HL-60 (cell line): ENCODE results near the gene TUBAL3.

ENCODE experiments used
- DNase-seq, 2 experiments: peaks; one replicate each; pipeline ENCODE4 v3.0.0-alpha.2; 2010 to 2020; ENCODE audit warnings: low read depth in 1 of 2, low spot score in 1 of 2
- H3K27ac ChIP-seq: fragments of 250-450 bp; sonication (Bioruptor Pico); replicated peaks from 2 replicates; pipeline ENCODE4 v1.5.1; 2020; ENCODE audit warnings: mild to moderate bottlenecking, moderate library complexity
- H3K27me3 ChIP-seq: fragments of 250-450 bp; sonication (Bioruptor Pico); 2 replicates; pipeline ENCODE4 v1.5.1; 2021; ENCODE audit warnings: mild to moderate bottlenecking, moderate library complexity; ENCODE audit not compliant: insufficient read depth, poor library complexity, severe bottlenecking
- H3K4me3 ChIP-seq: replicated peaks from 2 replicates; pipeline ENCODE4 v1.5.1; 2011; ENCODE audit warnings: mild to moderate bottlenecking, control low read depth, low read length; ENCODE audit not compliant: insufficient read depth
- CTCF ChIP-seq: IDR thresholded peaks from one replicate; pipeline ENCODE4 v1.5.1; 2011; ENCODE audit warnings: low read length, control low read depth, inconsistent platforms; ENCODE audit not compliant: insufficient read depth
- GABPA ChIP-seq: IDR thresholded peaks from 2 replicates; pipeline ENCODE4 v1.6.1; 2012; ENCODE audit warnings: low read depth
- POLR2AphosphoS5 ChIP-seq: IDR thresholded peaks from 2 replicates; pipeline ENCODE4 v1.6.1; 2012; ENCODE audit warnings: low read depth
- REST ChIP-seq: IDR thresholded peaks from 2 replicates; pipeline ENCODE4 v1.6.1; 2012; ENCODE audit warnings: low read depth; ENCODE audit not compliant: insufficient replicate concordance
- SPI1 ChIP-seq: IDR thresholded peaks from 2 replicates; pipeline ENCODE4 v1.6.1; 2012; ENCODE audit warnings: low read depth, mild to moderate bottlenecking, borderline replicate concordance

TUBAL3 gene

GRCh38 chr10:5395168-5395567 is 9.5 kb downstream of the TUBAL3 start:
- TF ChIP-seq REST (no peak), GABPA (no peak), POLR2AphosphoS5 (no peak), SPI1 (no peak), CTCF (no peak)
- H3K27ac ChIP-seq, result no peak overlapping the region
- no peak overlapping the region for H3K4me3 ChIP-seq
- DNase-seq, result no peak
- H3K27me3 ChIP-seq, result no peaks in the 10 kb centered on the region

GRCh38 chr10:5393529-5393928 is 11.1 kb downstream of the TUBAL3 start:
- DNase-seq, result no peak
- no peak overlapping the region for H3K4me3 ChIP-seq
- TF ChIP-seq REST, result no peak
- no peak for TF ChIP-seq GABPA
- TF ChIP-seq CTCF, result no peak
- no peak for TF ChIP-seq SPI1
- TF ChIP-seq POLR2AphosphoS5, result no peak
- no peak overlapping the region for H3K27ac ChIP-seq
- H3K27me3 ChIP-seq, result no peaks in the 10 kb centered on the region

GRCh38 chr10:5391790-5392189 is 12.8 kb downstream of the TUBAL3 start:
- DNase-seq, result no peak
- TF ChIP-seq CTCF (no peak), GABPA (no peak), POLR2AphosphoS5 (no peak), REST (no peak), SPI1 (no peak)
- H3K27ac ChIP-seq, result no peak overlapping the region
- H3K4me3 ChIP-seq, result no peak overlapping the region
- H3K27me3 ChIP-seq, result no peaks in the 10 kb centered on the region
